BJ (cell line): Measurements from ENCODE around the gene GRM6. TPM values are rescaled to one million over a fixed set of nuclear protein-coding genes. Genes with fewer than 3 reads are reported as not detected.

ENCODE experiments used
- CTCF ChIA-PET: fragments of 350-600 bp; formaldehyde crosslinking; extraction: SDS; loops from one replicate; lab custom pipeline; 2021; ENCODE audit warnings: antibody characterized with exemption, inconsistent platforms; lab: Yijun Ruan, JAX
- POLR2A ChIA-PET: fragments of 300-600 bp; sonication (Branson Sonifier 250); formaldehyde crosslinking; extraction: SDS; loops from one replicate; lab custom pipeline; 2021; ENCODE audit warnings: antibody characterized with exemption; lab: Charles Lee
- DNase-seq: peaks from one replicate; pipeline ENCODE4 v3.0.0-alpha.2; 2011; ENCODE audit warnings: low read depth
- H3K27me3 ChIP-seq: 2 replicates; pipeline ENCODE4 v1.6.0; 2011; ENCODE audit warnings: low read length; ENCODE audit not compliant: control insufficient read depth, insufficient read depth
- H3K36me3 ChIP-seq: 2 replicates; pipeline ENCODE4 v1.5.1; 2011; ENCODE audit warnings: low read length; ENCODE audit not compliant: control insufficient read depth, insufficient read depth
- H3K4me3 ChIP-seq: 2 replicates; pipeline ENCODE4 v1.5.1; 2011; ENCODE audit warnings: low read depth, mild to moderate bottlenecking, control low read depth, low read length
- CTCF ChIP-seq: IDR thresholded peaks from 2 replicates; pipeline ENCODE4 v1.5.1; 2011; ENCODE audit warnings: low read depth, mild to moderate bottlenecking, control low read depth, inconsistent platforms, low read length, moderate library complexity; ENCODE audit not compliant: insufficient read depth
- polyA plus RNA-seq: library from polyadenylated mRNA; depleted of rRNA; stranded (reverse); fragments of >200 nt; gene quantifications from 2 replicates; pipeline ENCODE4 v1.2.3, GENCODE V29; 2011

GRM6 gene
- polyA plus RNA-seq, 1 experiment = not detected

GRCh38 chr5:178982941-178983340 is 12.2 kb downstream of the GRM6 start:
- no peak for TF ChIP-seq CTCF
- Histone ChIP-seq H3K36me3 (no peaks in the 10 kb centered on the region), H3K27me3 (no peaks in the 10 kb centered on the region), H3K4me3 (no peak overlapping the region)
- ChIA-PET POLR2A (no interaction called here), CTCF (no interaction called here)
- no peak for DNase-seq

- DNase-seq = no peak
- CTCF ChIA-PET = no interaction called here
- no peaks in the 10 kb centered on the region for H3K36me3 ChIP-seq
- POLR2A ChIA-PET = no interaction called here
- no peak for TF ChIP-seq CTCF
- H3K4me3 ChIP-seq = no peak overlapping the region
- H3K27me3 ChIP-seq = no peaks in the 10 kb centered on the region
Observed at GRCh38 chr5:178981381-178981780, 13.7 kb downstream of the GRM6 start.

- H3K27me3 ChIP-seq = no peaks in the 10 kb centered on the region
- no peak for DNase-seq
- CTCF ChIA-PET = no interaction called here
- no peak overlapping the region for H3K4me3 ChIP-seq
- no peak for TF ChIP-seq CTCF
- no peaks in the 10 kb centered on the region for H3K36me3 ChIP-seq
- POLR2A ChIA-PET = no interaction called here
Observed at GRCh38 chr5:178965465-178966055, 29.6 kb downstream of the GRM6 start.

GRCh38 chr5:178941361-178941760 is 53.8 kb downstream of the GRM6 start:
- CTCF ChIA-PET = no interaction called here
- DNase-seq = no peak
- no peak for TF ChIP-seq CTCF

GRCh38 chr5:178940569-178941360 is 54.4 kb downstream of the GRM6 start, which contains the start of gene ZNF454:
ZNF454 (plus strand) TSS chr5:178941198; CDS start chr5:178942792, 1,594 bp downstream.
- CTCF ChIA-PET = no interaction called here
- Histone ChIP-seq H3K36me3 (no peaks in the 10 kb centered on the region), H3K27me3 (no peaks in the 10 kb centered on the region), H3K4me3 (peak within 1 kb of the TSS; percentile 53)
- no peak for TF ChIP-seq CTCF
- peak; percentile 44 for DNase-seq
- POLR2A ChIA-PET = no interaction called here

More at GRCh38 chr5:178941361-178941760, 53.8 kb downstream of the GRM6 start:
- no peaks in the 10 kb centered on the region for H3K27me3 ChIP-seq
- H3K4me3 ChIP-seq = peak overlapping the region; percentile 53
- no peaks in the 10 kb centered on the region for H3K36me3 ChIP-seq
- POLR2A ChIA-PET = no interaction called here
